ENCODE data around the gene IFIT5. TPM values are rescaled to one million over a fixed set of nuclear protein-coding genes. Genes with fewer than 3 reads are reported as not detected.
A peak's percentile ranks its signal among the peaks of the same experiment; 100 is the strongest.

Gene IFIT5
- total RNA-seq, 6 donors from 2014 or later = 6.5 to 30.8 (median 20.6) TPM

GRCh38 chr10:89377705-89378637 lies 36.4 kb upstream of the IFIT5 start, which contains the start of gene IFIT1B:
Gene IFIT1B (plus strand): TSS chr10:89378056. CDS start chr10:89378136, 80 bp downstream.
- Histone ChIP-seq H3K27me3 (no peaks in the 10 kb centered on the region), H3K36me3 (no peaks in the 10 kb centered on the region), H3K9me3 (no peaks in the 10 kb centered on the region), H3K4me1 (peaks cover 18 to 20% (median 19%) of the 10 kb centered on the region in 4 donors), H3K4me3 (no peak within 1 kb of the TSS), H3K27ac (no peak within 1 kb of the TSS)
- TF ChIP-seq POLR2AphosphoS5 (IDR thresholded peaks at IDR 0.05) (no peak), CTCF (IDR thresholded peaks at IDR 0.05) (no peak), EP300 (IDR thresholded peaks at IDR 0.05) (no peak), POLR2A (IDR thresholded peaks at IDR 0.05) (no peak)
- DNase-seq (no peak), ATAC-seq (ENCODE audit: low FRiP score in 2 of 2) (no peak)
- WGBS, 2 donors = 84 to 86% methylated on average over 5 of the region's 5 CpGs

GRCh38 chr10:89379103-89379502 lies 35.3 kb upstream of the IFIT5 start:
- DNase-seq = no peak
- ATAC-seq (ENCODE audit: low FRiP score in 2 of 2) = no peak
- H3K27ac ChIP-seq = no peak overlapping the region
- peaks cover 9 to 12% (median 11%) of the 10 kb centered on the region in 4 donors for H3K4me1 ChIP-seq
- no peaks in the 10 kb centered on the region for H3K9me3 ChIP-seq
- no peaks in the 10 kb centered on the region for H3K27me3 ChIP-seq
- H3K36me3 ChIP-seq = no peaks in the 10 kb centered on the region
- TF ChIP-seq POLR2AphosphoS5 (IDR thresholded peaks at IDR 0.05) (no peak), POLR2A (IDR thresholded peaks at IDR 0.05) (no peak), EP300 (IDR thresholded peaks at IDR 0.05) (no peak), CTCF (IDR thresholded peaks at IDR 0.05) (no peak)
- H3K4me3 ChIP-seq = no peak overlapping the region

- Histone ChIP-seq H3K4me3 (no peak overlapping the region), H3K4me1 (peaks cover 0 to 3% (median 0%) of the 10 kb centered on the region in 4 donors), H3K27me3 (no peaks in the 10 kb centered on the region), H3K9me3 (no peaks in the 10 kb centered on the region), H3K36me3 (no peaks in the 10 kb centered on the region), H3K27ac (no peak overlapping the region)
- TF ChIP-seq POLR2A (IDR thresholded peaks at IDR 0.05) = no peak
- no peak for TF ChIP-seq EP300 (IDR thresholded peaks at IDR 0.05)
- TF ChIP-seq POLR2AphosphoS5 (IDR thresholded peaks at IDR 0.05) = no peak
- TF ChIP-seq CTCF (IDR thresholded peaks at IDR 0.05) = no peak
- WGBS, 2 donors = 86 to 90% methylated on average over 1 of the region's 1 CpG
- DNase-seq (no peak), ATAC-seq (ENCODE audit: low FRiP score in 2 of 2) (no peak)
Measured at GRCh38 chr10:89382757-89383156, 31.6 kb upstream of the IFIT5 start.

- Histone ChIP-seq H3K27me3 (no peaks in the 10 kb centered on the region), H3K9me3 (no peaks in the 10 kb centered on the region), H3K36me3 (no peaks in the 10 kb centered on the region), H3K27ac (no peak overlapping the region), H3K4me1 (peaks cover 0 to 3% (median 0%) of the 10 kb centered on the region in 4 donors), H3K4me3 (no peak overlapping the region)
- DNase-seq = no peak
- ATAC-seq (ENCODE audit: low FRiP score in 2 of 2) = peak in 1 of 2 donors; percentile 82
- 55 to 63% methylated on average over 4 of the region's 4 CpGs for WGBS, 2 donors
- TF ChIP-seq CTCF (IDR thresholded peaks at IDR 0.05) = no peak
- TF ChIP-seq EP300 (IDR thresholded peaks at IDR 0.05) = no peak
- no peak for TF ChIP-seq POLR2A (IDR thresholded peaks at IDR 0.05)
- TF ChIP-seq POLR2AphosphoS5 (IDR thresholded peaks at IDR 0.05) = no peak
Measured at GRCh38 chr10:89384474-89385340, 29.7 kb upstream of the IFIT5 start.

Measured in upper lobe of left lung (tissue), 6 donors.